ENCODE results near the gene STIM2.

DNA sequence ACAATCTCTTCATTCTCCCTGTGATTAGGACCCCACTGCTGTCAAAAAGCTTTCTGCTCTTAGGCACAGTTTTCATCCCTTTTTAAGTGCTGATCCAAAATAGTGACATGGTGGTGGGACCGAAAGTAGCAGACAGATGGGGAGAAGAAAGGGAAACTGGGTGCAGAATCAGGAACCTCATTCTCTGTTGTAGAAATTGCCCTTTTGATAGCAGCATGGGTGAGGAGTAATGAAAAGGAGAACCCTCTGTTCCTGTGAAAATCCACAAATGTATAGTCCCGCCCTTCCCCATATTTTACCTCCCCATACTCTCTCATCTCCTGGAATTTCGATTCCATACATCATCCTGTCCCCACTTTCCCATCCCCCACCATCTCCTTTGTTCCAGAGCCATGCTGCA, 126.5 kb downstream of the STIM2 start:
- TF ChIP-seq, protein P1, sequence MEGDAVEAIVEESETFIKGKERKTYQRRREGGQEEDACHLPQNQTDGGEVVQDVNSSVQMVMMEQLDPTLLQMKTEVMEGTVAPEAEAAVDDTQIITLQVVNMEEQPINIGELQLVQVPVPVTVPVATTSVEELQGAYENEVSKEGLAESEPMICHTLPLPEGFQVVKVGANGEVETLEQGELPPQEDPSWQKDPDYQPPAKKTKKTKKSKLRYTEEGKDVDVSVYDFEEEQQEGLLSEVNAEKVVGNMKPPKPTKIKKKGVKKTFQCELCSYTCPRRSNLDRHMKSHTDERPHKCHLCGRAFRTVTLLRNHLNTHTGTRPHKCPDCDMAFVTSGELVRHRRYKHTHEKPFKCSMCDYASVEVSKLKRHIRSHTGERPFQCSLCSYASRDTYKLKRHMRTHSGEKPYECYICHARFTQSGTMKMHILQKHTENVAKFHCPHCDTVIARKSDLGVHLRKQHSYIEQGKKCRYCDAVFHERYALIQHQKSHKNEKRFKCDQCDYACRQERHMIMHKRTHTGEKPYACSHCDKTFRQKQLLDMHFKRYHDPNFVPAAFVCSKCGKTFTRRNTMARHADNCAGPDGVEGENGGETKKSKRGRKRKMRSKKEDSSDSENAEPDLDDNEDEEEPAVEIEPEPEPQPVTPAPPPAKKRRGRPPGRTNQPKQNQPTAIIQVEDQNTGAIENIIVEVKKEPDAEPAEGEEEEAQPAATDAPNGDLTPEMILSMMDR (IDR thresholded peaks at IDR 0.05; ENCODE audit: extremely low read depth in 1 of 2, insufficient read depth in 1 of 2, low read depth in 1 of 2, low read length in 2 of 2) = no peak
- TF ChIP-seq EZH2 (IDR thresholded peaks at IDR 0.05; ENCODE audit: borderline replicate concordance, low read depth, low read length, severe bottlenecking) (no peak), POLR2A (IDR thresholded peaks at IDR 0.05; ENCODE audit: low read depth, low read length) (no peak), POLR2AphosphoS5 (IDR thresholded peaks at IDR 0.05; ENCODE audit: insufficient read depth, low read depth, low read length) (no peak), GATA2 (IDR thresholded peaks at IDR 0.05; ENCODE audit: insufficient read depth, insufficient read length, low read depth, low read length) (no peak)
- TF ChIP-seq, protein P2, sequence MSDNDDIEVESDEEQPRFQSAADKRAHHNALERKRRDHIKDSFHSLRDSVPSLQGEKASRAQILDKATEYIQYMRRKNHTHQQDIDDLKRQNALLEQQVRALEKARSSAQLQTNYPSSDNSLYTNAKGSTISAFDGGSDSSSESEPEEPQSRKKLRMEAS (IDR thresholded peaks at IDR 0.05; ENCODE audit: insufficient read depth, insufficient read length) = no peak

Data from endothelial cell of umbilical vein (primary cell).